ENCODE data around the gene NUP93. TPM values are rescaled to one million over a fixed set of nuclear protein-coding genes. Genes with fewer than 3 reads are reported as not detected.

Gene NUP93
- total and polyA plus RNA-seq, 9 of the 15 experiments (the other 6 are each of a cell fraction or from before 2014, with no cell fraction given): 92.0 to 162 (median 121) TPM

DNA sequence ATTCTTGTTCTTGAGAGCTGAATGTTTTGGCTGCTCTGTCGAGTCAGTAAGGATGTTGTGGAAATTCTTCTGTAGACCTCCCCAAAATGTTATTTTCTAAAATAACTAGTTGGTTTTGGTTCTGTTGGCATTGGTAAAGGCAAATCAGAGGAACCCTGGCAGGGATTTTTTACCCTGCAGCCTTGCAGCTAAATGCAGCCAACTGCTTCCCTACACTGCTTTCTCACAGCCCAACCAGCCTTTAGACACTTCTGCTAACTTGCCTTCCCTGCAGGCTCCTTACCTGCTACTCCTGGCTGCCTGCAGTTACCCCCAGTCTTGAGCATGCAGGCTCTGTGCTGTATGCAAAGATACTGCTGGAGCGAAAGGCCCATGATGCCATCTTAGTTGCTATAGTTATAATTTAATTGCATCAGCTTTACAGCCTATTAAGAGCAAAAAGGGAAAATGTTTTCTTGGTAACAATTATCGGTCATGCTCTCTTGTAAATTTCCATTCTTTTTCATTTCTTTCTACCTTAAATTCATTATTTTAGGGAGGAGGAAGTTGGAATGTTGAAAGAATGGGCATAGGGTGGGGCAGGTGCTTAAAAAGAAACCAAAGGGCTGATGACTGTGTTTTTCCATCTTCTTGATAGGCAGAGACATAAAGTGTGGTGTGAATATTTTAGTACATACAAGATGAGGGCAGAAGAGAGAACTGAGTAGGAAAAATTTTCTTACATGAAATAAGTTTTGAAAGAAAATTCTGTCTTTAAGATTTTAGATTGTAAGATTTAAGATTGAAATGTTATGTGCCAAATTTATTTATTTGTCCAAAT, 20.0 kb downstream of the NUP93 start:
- H3K27ac ChIP-seq (ENCODE audit: extremely low read depth, low read depth, low read length): no peak overlapping the region
- no peaks in the 10 kb centered on the region for H3K27me3 ChIP-seq (ENCODE audit: control insufficient read depth in 2 of 2, insufficient read depth in 2 of 2, low read length in 2 of 2)
- peaks cover 74% of the 10 kb centered on the region for H3K79me2 ChIP-seq (ENCODE audit: control insufficient read depth, insufficient read depth, low read length)
- ATAC-seq (no peak), DNase-seq (ENCODE audit: extremely low read depth in 1 of 4, low spot score in 3 of 4) (no peak), FAIRE-seq (no peak)
- peaks cover 6 to 7% of the 10 kb centered on the region in 2 experiments; a peak in 4 of 5 replicates for H3K4me1 ChIP-seq (replicated peaks in 1 of 2; ENCODE audit: control insufficient read depth in 2 of 2, insufficient read depth in 2 of 2, low read length in 2 of 2)
- no TSS peak for BruUV-seq (replicated peaks)
- POLR2A ChIA-PET: interaction anchor here (0.8 kb wide), 1 partner anchor 15 kb away, joined by 3 read pairs; no protein-coding TSS in a partner anchor
- TF ChIP-seq MECOM (CRISPR knock-in tag; IDR thresholded peaks at IDR 0.05) (no peak), ZNF79 (CRISPR knock-in tag; IDR thresholded peaks at IDR 0.05; ENCODE audit: low read depth) (no peak), ZNF408 (CRISPR knock-in tag; IDR thresholded peaks at IDR 0.05; ENCODE audit: low read depth) (no peak), MAFF (IDR thresholded peaks at IDR 0.05; ENCODE audit: low read length) (no peak), PHF8 (IDR thresholded peaks at IDR 0.05; ENCODE audit: borderline replicate concordance, low read length) (no peak), TARDBP (IDR thresholded peaks at IDR 0.05) (no peak), TAF7 (tag; IDR thresholded peaks at IDR 0.05) (no peak), ZNF274 (IDR thresholded peaks at IDR 0.05; ENCODE audit: borderline replicate concordance, low read depth, low read length) (no peak), ZNF311 (CRISPR knock-in tag; IDR thresholded peaks at IDR 0.05) (no peak), SAP30 (IDR thresholded peaks at IDR 0.05; ENCODE audit: borderline replicate concordance, insufficient read depth, low read depth, low read length, poor library complexity, severe bottlenecking) (no peak)
- TF ChIP-seq, protein P1, sequence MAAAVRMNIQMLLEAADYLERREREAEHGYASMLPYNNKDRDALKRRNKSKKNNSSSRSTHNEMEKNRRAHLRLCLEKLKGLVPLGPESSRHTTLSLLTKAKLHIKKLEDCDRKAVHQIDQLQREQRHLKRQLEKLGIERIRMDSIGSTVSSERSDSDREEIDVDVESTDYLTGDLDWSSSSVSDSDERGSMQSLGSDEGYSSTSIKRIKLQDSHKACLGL (CRISPR knock-in tag; IDR thresholded peaks at IDR 0.05; ENCODE audit: borderline replicate concordance, poor library complexity, severe bottlenecking): no peak
- TF ChIP-seq, protein P2, sequence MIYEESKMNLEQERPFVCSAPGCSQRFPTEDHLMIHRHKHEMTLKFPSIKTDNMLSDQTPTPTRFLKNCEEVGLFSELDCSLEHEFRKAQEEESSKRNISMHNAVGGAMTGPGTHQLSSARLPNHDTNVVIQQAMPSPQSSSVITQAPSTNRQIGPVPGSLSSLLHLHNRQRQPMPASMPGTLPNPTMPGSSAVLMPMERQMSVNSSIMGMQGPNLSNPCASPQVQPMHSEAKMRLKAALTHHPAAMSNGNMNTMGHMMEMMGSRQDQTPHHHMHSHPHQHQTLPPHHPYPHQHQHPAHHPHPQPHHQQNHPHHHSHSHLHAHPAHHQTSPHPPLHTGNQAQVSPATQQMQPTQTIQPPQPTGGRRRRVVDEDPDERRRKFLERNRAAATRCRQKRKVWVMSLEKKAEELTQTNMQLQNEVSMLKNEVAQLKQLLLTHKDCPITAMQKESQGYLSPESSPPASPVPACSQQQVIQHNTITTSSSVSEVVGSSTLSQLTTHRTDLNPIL (CRISPR knock-in tag; IDR thresholded peaks at IDR 0.05): no peak
- H3K4me3 ChIP-seq: no peak overlapping the region
- no peak overlapping the region for H2AFZ ChIP-seq (ENCODE audit: low read depth, low read length)
- peaks cover 52% of the 10 kb centered on the region for H3K36me3 ChIP-seq (ENCODE audit: control insufficient read depth, insufficient read depth, low read length)
- CTCF ChIA-PET (ENCODE audit: low intra/inter-chr PET ratio): no interaction called here
- intact Hi-C loops (cut with micrococcal nuclease) (no loop called here), in situ Hi-C loops (cut with MboI) (no loop called here)
- WGBS (ENCODE audit: insufficient coverage, low coverage, missing lambda C conversion rate): 86% methylated on average over 3 of the region's 3 CpGs
- no peaks in the 10 kb centered on the region; the same call in 1 of the 2 replicates for H3K9me3 ChIP-seq (replicated peaks; ENCODE audit: control insufficient read depth, insufficient read depth, low read depth, low read length)
- no peak overlapping the region for H3K4me2 ChIP-seq (ENCODE audit: insufficient read depth, low read length)
- H4K20me1 ChIP-seq (replicated peaks; ENCODE audit: control insufficient read depth, insufficient read depth, low read length): peaks cover 5% of the 10 kb centered on the region; the same call in 1 of the 2 replicates
- H3K9me1 ChIP-seq (ENCODE audit: control insufficient read depth, insufficient read depth, low read length): no peaks in the 10 kb centered on the region
- no peak overlapping the region for H3K9ac ChIP-seq (ENCODE audit: insufficient read depth in 1 of 2, low read depth in 2 of 2, low read length in 2 of 2)

Measured in K562 (cell line).